GDM1 (cell line): Measurements from ENCODE around the gene IGSF21.

ENCODE experiments used
- DNase-seq: peaks from one replicate; lab custom pipeline; 2025; lab: John Stamatoyannopoulos, UW

The IGSF21 gene

GRCh38 chr1:18119289-18119688 lies 11.7 kb downstream of the IGSF21 start:
- no peak for DNase-seq

- DNase-seq, result no peak
Measured at GRCh38 chr1:18119771-18120377, 12.3 kb downstream of the IGSF21 start.

GRCh38 chr1:18120638-18121037 lies 13.0 kb downstream of the IGSF21 start:
- no peak for DNase-seq

- DNase-seq, result no peak
Measured at GRCh38 chr1:18121072-18121820, 13.6 kb downstream of the IGSF21 start.

- DNase-seq, result no peak
Measured at GRCh38 chr1:18123467-18123992, 15.9 kb downstream of the IGSF21 start.

GRCh38 chr1:18124977-18125376 lies 17.4 kb downstream of the IGSF21 start:
- DNase-seq, result no peak

- no peak for DNase-seq
Measured at GRCh38 chr1:18126616-18127015, 19.0 kb downstream of the IGSF21 start.

- no peak for DNase-seq
Measured at GRCh38 chr1:18128298-18128697, 20.7 kb downstream of the IGSF21 start.

- DNase-seq, result no peak
Measured at GRCh38 chr1:18130356-18130755, 22.8 kb downstream of the IGSF21 start.

GRCh38 chr1:18132022-18132710 lies 24.6 kb downstream of the IGSF21 start:
- DNase-seq, result no peak

- DNase-seq, result no peak
Measured at GRCh38 chr1:18132711-18133541, 25.3 kb downstream of the IGSF21 start.

- DNase-seq, result no peak
Measured at GRCh38 chr1:18134324-18135046, 26.9 kb downstream of the IGSF21 start.

GRCh38 chr1:18137759-18138345 lies 30.3 kb downstream of the IGSF21 start:
- no peak for DNase-seq

- DNase-seq, result no peak
Measured at GRCh38 chr1:18139198-18139981, 31.8 kb downstream of the IGSF21 start.

- no peak for DNase-seq
Measured at GRCh38 chr1:18140411-18140810, 32.8 kb downstream of the IGSF21 start.

- DNase-seq, result no peak
Measured at GRCh38 chr1:18141661-18142060, 34.1 kb downstream of the IGSF21 start.

- no peak for DNase-seq
Measured at GRCh38 chr1:18142471-18142870, 34.9 kb downstream of the IGSF21 start.

- no peak for DNase-seq
Measured at GRCh38 chr1:18142969-18143368, 35.4 kb downstream of the IGSF21 start.

GRCh38 chr1:18144062-18144461 lies 36.5 kb downstream of the IGSF21 start:
- no peak for DNase-seq
